WTC11 (cell line): Measurements from ENCODE around the gene MIA. TPM values are rescaled to one million over a fixed set of nuclear protein-coding genes. Genes with fewer than 3 reads are reported as not detected.

ENCODE experiments used
- AR ChIP-seq: fragments of 250-450 bp; sonication (Bioruptor Pico); IDR thresholded peaks from 2 replicates; pipeline ENCODE4 v1.9.0; 2021; ENCODE audit warnings: mild to moderate bottlenecking
- E2F4 ChIP-seq: sonication (generic); formaldehyde crosslinking; IDR thresholded peaks from 2 replicates; pipeline ENCODE4 v1.8.1; 2022; ENCODE audit warnings: low read depth, mild to moderate bottlenecking, moderate library complexity, missing genetic modification reagents, borderline replicate concordance
- FOXP1 ChIP-seq: sonication (generic); formaldehyde crosslinking; IDR thresholded peaks from 2 replicates; pipeline ENCODE4 v1.8.0; 2022; ENCODE audit warnings: missing genetic modification reagents, mild to moderate bottlenecking, moderate library complexity, borderline replicate concordance
- JAZF1 ChIP-seq: fragments of 250-450 bp; sonication (Bioruptor Pico); IDR thresholded peaks from 2 replicates; pipeline ENCODE4 v1.9.0; 2021; ENCODE audit warnings: moderate library complexity, mild to moderate bottlenecking, inconsistent platforms
- KAT7 ChIP-seq: sonication (generic); formaldehyde crosslinking; IDR thresholded peaks from 2 replicates; pipeline ENCODE4 v1.8.1; 2023; ENCODE audit warnings: missing genetic modification reagents, mild to moderate bottlenecking, borderline replicate concordance
- MAX ChIP-seq: sonication (generic); formaldehyde crosslinking; IDR thresholded peaks from 2 replicates; pipeline ENCODE4 v1.8.0; 2022; ENCODE audit warnings: mild to moderate bottlenecking, missing genetic modification reagents
- MYBL2 ChIP-seq: sonication (generic); formaldehyde crosslinking; IDR thresholded peaks from 2 replicates; pipeline ENCODE4 v1.8.1; 2023; ENCODE audit warnings: mild to moderate bottlenecking, moderate library complexity, missing genetic modification reagents
- NFATC4 ChIP-seq: fragments of 250-450 bp; sonication (Bioruptor Pico); IDR thresholded peaks from 2 replicates; pipeline ENCODE4 v1.9.0; 2021; ENCODE audit warnings: mild to moderate bottlenecking
- NR2C2 ChIP-seq: sonication (generic); formaldehyde crosslinking; IDR thresholded peaks from 2 replicates; pipeline ENCODE4 v1.8.0; 2022; ENCODE audit warnings: mild to moderate bottlenecking, missing genetic modification reagents
- SP1 ChIP-seq: sonication (generic); formaldehyde crosslinking; conservative IDR thresholded peaks from 2 replicates; pipeline ENCODE4 v1.8.1; 2022; ENCODE audit warnings: missing genetic modification reagents
- STAT6 ChIP-seq: sonication (generic); formaldehyde crosslinking; conservative IDR thresholded peaks from 2 replicates; pipeline ENCODE4 v1.8.1; 2023; ENCODE audit warnings: mild to moderate bottlenecking, low read depth, missing genetic modification reagents, moderate library complexity
- TEAD4 ChIP-seq: sonication (generic); formaldehyde crosslinking; IDR thresholded peaks from 2 replicates; pipeline ENCODE4 v1.8.0; 2022; ENCODE audit warnings: mild to moderate bottlenecking, missing genetic modification reagents
- ZBTB43 ChIP-seq: sonication (generic); formaldehyde crosslinking; IDR thresholded peaks from 2 replicates; pipeline ENCODE4 v1.8.1; 2023; ENCODE audit warnings: mild to moderate bottlenecking, missing genetic modification reagents
- ZNF121 ChIP-seq: sonication (generic); formaldehyde crosslinking; IDR thresholded peaks from 2 replicates; pipeline ENCODE4 v1.8.0; 2023; ENCODE audit warnings: missing genetic modification reagents
- total RNA-seq: library from RNA; stranded (reverse); gene quantifications from 3 replicates; pipeline ENCODE4 v1.2.3, GENCODE V29; 2021
- TF ChIP-seq, protein P1 (sequence below): fragments of 250-450 bp; sonication (Bioruptor Pico); IDR thresholded peaks from 2 replicates; pipeline ENCODE4 v1.9.0; 2021; ENCODE audit warnings: mild to moderate bottlenecking
- TF ChIP-seq, protein P2 (sequence below): fragments of 250-450 bp; sonication (Bioruptor Pico); IDR thresholded peaks from 2 replicates; pipeline ENCODE4 v1.9.0; 2021; ENCODE audit warnings: mild to moderate bottlenecking, borderline replicate concordance
- TF ChIP-seq, protein P3 (sequence below): sonication (generic); formaldehyde crosslinking; IDR thresholded peaks from 2 replicates; pipeline ENCODE4 v1.8.1; 2023; ENCODE audit warnings: mild to moderate bottlenecking, moderate library complexity, missing genetic modification reagents
- TF ChIP-seq, protein P4 (sequence below): sonication (generic); formaldehyde crosslinking; IDR thresholded peaks from 2 replicates; pipeline ENCODE4 v1.8.0; 2023; ENCODE audit warnings: mild to moderate bottlenecking, missing genetic modification reagents

MIA gene
- total RNA-seq, 1 experiment from 2014 or later: not detected

DNA sequence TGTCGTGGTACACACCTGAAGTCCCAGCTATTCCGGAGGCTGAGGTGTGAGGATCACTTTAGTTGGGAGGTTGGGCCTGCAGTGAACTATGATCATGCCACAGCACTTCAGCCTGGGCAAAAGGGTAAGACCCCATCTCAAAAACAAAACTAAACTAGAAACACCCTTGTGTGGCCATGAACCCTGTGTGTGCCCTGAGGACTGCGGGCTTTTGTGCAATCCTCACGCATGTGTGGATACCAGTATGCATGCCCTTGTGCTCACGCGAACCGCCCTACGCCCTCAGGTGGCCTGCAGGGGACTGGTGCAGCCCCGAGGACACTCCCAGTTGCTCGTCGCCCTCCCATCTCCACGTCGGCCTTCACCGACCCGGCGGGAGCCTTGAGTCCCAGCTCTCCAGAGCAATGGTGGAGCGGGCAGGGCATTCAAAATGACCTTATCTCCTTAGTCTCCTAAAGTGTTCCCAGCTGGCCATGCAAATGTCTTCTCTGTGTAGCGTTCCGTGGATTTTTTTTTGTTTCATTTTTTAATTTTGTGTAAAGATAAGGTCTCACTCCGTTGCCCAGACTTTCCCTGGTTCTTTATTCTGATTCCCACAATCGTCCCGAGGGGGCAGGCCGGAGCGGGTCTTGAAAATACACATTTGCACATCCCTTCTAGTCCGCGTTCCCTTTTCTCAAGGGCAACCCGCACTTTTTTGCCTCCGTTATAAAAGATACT is 22.8 kb downstream of the MIA start (continued):
- TF ChIP-seq E2F4 (CRISPR knock-in tag) (no peak), MYBL2 (CRISPR knock-in tag) (0 out of 2 replicates have a peak, but pooled peaks have one; percentile 39), MAX (peak; percentile 90), KAT7 (CRISPR knock-in tag) (no peak), ZNF121 (CRISPR knock-in tag) (no peak), FOXP1 (0 out of 2 replicates have a peak, but pooled peaks have one; percentile 20), AR (CRISPR knock-in tag) (no peak), STAT6 (CRISPR knock-in tag) (no peak), NFATC4 (CRISPR knock-in tag) (no peak), SP1 (CRISPR knock-in tag) (peak; percentile 41; the same call in 1 of the 2 replicates), TEAD4 (CRISPR knock-in tag) (no peak), NR2C2 (CRISPR knock-in tag) (0 out of 2 replicates have a peak, but pooled peaks have one; percentile 49), JAZF1 (CRISPR knock-in tag) (no peak), ZBTB43 (peak; percentile 71)
- TF ChIP-seq, protein P1, sequence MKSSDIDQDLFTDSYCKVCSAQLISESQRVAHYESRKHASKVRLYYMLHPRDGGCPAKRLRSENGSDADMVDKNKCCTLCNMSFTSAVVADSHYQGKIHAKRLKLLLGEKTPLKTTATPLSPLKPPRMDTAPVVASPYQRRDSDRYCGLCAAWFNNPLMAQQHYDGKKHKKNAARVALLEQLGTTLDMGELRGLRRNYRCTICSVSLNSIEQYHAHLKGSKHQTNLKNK (CRISPR knock-in tag): no peak
- TF ChIP-seq, protein P2, sequence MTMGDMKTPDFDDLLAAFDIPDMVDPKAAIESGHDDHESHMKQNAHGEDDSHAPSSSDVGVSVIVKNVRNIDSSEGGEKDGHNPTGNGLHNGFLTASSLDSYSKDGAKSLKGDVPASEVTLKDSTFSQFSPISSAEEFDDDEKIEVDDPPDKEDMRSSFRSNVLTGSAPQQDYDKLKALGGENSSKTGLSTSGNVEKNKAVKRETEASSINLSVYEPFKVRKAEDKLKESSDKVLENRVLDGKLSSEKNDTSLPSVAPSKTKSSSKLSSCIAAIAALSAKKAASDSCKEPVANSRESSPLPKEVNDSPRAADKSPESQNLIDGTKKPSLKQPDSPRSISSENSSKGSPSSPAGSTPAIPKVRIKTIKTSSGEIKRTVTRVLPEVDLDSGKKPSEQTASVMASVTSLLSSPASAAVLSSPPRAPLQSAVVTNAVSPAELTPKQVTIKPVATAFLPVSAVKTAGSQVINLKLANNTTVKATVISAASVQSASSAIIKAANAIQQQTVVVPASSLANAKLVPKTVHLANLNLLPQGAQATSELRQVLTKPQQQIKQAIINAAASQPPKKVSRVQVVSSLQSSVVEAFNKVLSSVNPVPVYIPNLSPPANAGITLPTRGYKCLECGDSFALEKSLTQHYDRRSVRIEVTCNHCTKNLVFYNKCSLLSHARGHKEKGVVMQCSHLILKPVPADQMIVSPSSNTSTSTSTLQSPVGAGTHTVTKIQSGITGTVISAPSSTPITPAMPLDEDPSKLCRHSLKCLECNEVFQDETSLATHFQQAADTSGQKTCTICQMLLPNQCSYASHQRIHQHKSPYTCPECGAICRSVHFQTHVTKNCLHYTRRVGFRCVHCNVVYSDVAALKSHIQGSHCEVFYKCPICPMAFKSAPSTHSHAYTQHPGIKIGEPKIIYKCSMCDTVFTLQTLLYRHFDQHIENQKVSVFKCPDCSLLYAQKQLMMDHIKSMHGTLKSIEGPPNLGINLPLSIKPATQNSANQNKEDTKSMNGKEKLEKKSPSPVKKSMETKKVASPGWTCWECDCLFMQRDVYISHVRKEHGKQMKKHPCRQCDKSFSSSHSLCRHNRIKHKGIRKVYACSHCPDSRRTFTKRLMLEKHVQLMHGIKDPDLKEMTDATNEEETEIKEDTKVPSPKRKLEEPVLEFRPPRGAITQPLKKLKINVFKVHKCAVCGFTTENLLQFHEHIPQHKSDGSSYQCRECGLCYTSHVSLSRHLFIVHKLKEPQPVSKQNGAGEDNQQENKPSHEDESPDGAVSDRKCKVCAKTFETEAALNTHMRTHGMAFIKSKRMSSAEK (CRISPR knock-in tag): no peak
- TF ChIP-seq, protein P3, sequence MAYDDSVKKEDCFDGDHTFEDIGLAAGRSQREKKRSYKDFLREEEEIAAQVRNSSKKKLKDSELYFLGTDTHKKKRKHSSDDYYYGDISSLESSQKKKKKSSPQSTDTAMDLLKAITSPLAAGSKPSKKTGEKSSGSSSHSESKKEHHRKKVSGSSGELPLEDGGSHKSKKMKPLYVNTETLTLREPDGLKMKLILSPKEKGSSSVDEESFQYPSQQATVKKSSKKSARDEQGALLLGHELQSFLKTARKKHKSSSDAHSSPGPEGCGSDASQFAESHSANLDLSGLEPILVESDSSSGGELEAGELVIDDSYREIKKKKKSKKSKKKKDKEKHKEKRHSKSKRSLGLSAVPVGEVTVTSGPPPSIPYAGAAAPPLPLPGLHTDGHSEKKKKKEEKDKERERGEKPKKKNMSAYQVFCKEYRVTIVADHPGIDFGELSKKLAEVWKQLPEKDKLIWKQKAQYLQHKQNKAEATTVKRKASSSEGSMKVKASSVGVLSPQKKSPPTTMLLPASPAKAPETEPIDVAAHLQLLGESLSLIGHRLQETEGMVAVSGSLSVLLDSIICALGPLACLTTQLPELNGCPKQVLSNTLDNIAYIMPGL (CRISPR knock-in tag): 0 out of 2 replicates have a peak, but pooled peaks have one; percentile 24
- TF ChIP-seq, protein P4, sequence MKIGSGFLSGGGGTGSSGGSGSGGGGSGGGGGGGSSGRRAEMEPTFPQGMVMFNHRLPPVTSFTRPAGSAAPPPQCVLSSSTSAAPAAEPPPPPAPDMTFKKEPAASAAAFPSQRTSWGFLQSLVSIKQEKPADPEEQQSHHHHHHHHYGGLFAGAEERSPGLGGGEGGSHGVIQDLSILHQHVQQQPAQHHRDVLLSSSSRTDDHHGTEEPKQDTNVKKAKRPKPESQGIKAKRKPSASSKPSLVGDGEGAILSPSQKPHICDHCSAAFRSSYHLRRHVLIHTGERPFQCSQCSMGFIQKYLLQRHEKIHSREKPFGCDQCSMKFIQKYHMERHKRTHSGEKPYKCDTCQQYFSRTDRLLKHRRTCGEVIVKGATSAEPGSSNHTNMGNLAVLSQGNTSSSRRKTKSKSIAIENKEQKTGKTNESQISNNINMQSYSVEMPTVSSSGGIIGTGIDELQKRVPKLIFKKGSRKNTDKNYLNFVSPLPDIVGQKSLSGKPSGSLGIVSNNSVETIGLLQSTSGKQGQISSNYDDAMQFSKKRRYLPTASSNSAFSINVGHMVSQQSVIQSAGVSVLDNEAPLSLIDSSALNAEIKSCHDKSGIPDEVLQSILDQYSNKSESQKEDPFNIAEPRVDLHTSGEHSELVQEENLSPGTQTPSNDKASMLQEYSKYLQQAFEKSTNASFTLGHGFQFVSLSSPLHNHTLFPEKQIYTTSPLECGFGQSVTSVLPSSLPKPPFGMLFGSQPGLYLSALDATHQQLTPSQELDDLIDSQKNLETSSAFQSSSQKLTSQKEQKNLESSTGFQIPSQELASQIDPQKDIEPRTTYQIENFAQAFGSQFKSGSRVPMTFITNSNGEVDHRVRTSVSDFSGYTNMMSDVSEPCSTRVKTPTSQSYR (CRISPR knock-in tag): 0 out of 2 replicates have a peak, but pooled peaks have one; percentile 59
